GM19452 (cell line): ENCODE data around the gene SLC29A4.
"Not testable (repeated sequence)": the region's sequence is repeated elsewhere in the genome, so short reads cannot be mapped to it uniquely, and the experiment has no call there.

Source experiments
- ATAC-seq: cut with Tn5 transposase; IDR thresholded peaks from one replicate; pipeline ENCODE4 v1.9.1; 2021; ENCODE audit not compliant: unreplicated experiment

The SLC29A4 gene

DNA sequence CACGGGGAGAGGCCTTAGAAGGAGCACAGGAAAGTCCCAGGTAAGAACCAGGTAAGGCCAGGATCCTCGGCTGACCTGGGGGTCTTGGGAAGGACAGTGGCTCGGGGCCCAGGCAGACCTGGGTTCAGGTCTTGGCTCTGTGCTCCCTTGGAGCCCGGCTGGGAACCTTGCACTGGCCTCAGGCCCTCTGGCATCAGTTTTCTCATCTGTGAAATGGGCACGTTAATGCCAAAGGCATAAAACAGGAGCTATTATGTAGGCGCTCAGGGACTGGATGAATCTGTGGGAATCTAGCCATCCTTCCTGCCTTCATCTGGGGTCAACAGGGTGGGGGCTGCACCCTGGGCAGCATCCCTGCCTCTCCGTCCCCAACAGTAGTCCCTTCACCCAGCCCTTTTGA is 8.3 kb upstream of the SLC29A4 start:
- no peak for ATAC-seq

DNA sequence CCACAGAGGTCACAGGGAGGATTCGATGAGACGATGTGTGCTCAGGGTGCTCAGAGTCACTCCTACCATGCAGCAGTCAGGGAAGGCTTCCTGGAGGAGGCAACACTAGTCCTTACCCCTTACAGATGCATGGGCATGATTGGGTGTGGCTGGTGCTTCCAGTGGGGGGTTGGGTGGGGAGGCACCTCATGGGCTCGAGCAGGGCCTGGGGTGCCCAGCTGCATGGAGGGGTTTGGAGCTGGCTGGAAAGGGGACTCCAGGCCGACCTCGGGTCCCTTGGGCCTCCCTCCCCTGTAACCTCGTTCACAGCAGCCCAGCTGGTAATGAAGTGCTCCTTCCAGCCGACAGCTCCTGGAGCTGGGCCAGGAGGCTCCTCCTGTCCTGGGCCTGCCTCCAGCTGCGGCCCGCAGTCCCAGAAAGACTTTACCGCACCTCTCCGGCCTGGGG is 7.7 kb upstream of the SLC29A4 start:
- ATAC-seq, result not testable (repeated sequence)

DNA sequence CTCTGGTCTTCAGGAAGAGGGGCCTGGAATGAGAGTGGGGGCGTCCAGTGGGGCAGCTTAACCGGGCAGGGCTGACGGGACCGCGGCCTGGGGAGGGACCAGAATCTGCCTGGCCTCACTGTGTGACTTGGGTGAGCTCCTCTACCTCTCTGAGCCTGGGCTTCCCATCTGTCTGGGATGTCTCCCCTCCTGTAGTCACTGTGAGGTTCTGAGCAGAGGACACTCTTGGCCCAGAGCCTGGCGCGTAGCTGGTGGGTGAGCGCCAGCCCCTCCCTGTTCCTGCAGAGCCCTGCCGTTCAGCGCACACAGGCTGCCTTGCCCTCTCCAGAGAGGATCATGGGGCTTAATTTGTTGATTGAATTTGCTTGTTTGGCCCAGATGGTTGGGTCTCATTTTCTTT is 7.2 kb upstream of the SLC29A4 start:
- not testable (repeated sequence) for ATAC-seq

DNA sequence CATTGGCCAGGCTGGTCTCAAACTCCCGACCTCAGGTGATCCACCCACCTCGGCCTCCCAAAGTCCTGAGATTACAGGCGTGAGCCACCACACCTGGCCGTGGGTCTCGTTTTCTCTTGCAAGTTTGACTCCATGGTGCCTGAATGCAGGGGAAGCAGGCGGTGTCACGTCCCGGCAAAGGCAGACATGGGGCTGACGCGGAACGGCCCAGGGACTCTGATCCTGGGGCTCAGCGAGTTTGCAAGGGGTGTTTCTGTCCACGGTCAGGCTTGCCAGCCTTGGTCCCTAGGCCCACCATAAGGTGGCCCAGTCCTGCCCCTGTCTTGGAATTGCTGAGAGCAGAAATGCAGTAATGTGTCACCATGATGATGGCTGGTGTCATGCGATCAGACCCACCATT is 6.6 kb upstream of the SLC29A4 start:
- ATAC-seq, result not testable (repeated sequence)

DNA sequence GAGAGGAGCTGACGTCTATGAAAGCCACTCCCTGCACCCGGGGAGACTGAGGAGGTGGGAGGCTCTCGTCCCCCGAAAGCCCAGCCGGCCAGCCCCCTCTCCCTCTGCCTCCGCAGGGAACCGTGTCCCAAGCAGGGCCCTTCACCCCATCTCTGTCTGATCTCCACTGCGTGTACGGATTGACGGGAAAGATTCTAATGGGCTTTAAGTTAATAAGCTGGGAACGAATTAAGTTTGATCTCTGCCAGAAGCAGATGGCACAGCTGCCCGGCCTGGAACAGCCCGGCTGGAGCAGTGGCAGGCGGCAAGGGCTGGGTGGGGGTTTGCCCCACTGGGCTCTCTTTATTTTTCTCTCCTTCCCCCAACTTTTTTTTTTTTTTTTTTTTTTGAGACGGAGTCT is 6.1 kb upstream of the SLC29A4 start:
- no peak for ATAC-seq

DNA sequence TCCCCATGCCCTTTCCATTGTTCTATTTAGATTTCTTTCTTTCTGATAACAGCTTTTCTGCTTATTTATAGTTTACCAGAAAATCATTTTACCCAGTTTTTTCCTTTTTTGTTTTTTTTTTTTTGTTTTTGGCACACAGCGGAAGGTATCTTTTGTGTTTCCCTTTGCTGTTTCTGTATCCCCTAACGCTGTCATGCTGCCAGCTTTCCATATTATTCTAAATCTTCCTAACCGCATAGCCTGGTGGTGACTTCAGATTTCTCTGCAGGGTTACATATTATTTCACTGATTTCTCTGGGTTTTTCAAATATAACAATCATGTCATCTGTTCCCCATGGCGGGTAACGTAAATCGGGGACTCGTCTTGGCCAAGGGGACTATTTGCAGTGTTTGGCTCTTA is 4.0 kb upstream of the SLC29A4 start:
- no peak for ATAC-seq

DNA sequence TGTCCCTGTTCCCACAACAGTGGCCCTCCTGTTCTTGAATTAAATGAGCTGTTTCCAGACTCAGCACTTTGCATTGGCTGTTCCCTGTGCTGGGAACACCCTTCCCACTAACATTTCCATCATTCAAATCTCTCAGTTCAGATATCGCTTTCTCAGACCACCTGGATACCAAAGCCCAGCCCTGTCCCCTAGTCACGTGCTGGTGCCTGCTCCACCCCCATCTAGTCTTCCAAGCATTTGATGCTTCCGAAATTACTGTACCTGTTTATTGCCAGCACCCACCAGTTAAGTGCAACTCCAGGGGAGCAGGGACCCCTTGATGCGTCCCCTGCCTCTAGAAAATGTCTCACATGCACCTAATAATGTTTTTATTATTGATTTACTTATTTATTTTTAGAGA is 3.0 kb upstream of the SLC29A4 start:
- no peak for ATAC-seq

DNA sequence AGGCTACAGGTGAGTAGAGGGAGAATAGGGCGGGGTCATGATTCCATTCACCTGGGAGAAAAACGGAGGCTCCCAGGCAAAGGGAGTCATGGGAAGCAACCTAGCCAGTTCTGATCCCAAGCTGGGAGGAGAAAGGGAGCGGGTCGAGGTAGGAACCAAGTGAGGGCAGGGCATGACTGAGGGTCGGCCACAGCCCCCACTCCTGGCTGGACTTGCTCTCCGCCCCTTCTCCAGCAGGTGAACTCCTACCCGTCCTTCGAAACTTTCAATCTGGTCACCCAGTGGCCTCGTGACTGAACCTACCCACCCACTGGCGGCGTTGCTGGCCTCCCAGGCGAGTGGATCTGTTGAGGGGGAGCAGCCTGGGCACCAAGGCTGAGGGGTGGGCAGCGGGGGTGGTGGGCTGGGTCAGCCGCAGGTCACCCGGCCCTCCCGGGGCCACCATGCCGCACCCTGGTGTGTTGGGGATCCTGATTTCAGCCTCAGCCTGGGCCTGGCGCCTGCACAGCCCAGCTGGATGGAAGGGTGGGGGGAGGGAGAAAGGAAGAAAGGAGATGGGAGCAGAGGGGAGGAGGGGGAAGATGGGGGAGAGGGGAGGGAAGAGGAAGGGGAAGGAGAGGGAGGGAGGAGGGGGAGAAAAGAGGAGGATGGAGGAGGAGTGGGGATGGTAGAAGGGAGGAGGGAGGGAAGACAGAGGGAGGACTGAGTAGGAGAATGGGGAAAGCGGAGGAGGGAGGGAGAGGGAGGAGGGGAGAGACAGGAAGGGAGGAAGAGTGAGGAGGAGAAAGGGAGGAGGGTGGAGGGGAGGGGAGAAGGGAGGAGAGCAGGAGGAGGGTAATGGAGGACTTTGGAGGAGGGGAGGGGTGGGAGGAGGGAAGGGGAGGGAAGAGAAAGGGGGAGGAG is 894 bp upstream of the SLC29A4 start:
- not testable (repeated sequence) for ATAC-seq

DNA sequence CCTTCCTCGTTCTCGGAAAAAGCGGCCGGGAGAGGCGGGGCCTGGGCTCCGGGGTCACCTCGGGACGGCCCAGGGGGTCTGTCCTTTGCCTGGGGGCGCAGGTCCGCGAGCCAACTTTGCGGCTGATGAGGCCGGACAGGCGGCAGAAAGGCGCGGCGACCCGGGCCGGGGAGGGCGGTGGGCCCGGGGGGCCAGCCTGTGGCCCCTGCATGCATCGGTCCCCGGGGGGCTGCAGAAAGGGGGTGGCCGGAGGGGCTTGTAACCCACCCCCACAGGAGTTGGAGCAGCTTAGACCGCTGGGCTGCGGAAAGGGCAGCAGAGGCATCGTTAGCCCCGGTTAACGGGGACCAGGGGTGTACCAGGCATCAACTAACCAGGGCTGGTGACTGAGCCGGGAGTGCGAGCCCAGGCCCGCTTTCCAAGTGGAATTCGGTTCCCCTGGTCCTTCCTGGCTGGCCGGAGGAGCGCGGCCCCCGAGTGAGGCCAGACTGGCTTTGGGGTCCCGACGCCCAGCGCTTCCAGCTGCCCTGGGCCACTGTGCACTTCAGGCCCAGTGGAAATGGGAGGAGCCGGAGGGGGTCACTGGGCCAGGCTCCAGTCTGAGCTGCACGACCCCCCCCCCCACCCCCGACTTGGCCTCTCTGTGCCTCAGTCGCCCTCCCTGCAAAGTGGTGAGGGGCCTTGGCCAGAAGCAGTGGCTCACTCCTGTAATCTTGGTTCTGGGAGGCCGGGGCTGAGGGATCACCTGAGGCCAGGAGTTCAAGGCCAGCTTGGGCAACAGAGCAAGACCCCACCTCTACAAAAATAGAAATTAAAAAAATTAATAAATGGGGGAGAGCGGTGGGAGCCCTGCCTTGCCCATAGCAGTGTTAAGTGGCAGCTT is 919 bp downstream of the SLC29A4 start:
- no peak for ATAC-seq

DNA sequence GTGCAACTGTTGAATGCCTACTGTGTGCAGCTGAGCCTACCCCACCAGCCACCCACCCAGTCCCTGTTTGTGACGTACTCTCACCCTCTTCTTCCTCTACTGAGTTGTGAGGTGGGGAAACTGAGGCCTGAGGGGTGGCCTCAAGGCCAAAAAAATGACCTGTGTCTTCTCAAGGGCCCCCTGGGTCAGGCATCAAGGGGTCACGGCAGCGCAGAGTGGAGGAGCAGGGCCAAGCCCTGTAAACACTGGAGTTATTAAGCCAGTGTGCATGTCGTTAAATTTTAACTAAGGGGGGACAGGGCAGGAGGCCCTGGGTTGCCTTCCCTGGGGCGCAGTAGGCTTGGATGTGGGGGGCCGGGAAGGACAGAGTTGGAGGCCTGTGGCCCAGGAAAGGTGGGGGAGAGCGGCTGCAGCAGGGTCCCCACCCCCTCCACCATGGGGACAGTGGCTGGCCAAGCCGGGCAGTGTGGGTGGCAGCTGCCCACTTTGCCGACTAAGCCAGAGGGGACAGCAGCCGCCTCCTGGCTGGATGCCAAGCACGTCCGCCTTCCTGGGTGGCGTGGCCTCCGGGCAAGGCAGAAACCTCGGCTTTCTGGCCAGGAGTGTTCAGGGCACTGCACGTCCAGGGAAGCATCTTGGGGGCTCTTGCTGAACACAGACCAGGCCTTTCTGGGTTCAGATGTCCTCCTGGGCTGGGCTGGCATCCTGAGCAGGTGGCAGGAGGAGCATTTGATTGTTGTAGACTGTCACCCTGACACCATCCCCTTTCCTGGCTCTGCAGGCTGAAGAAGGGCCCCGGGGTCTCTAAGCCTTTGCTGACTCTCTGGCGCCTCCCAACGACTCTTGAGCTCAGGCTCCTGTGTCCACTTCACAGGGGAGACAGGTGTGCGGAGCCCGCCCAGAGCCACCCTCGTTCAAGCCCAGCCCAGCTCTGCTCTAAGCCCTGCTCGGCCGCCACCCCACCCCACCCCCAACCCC is 1.9 kb downstream of the SLC29A4 start:
- no peak for ATAC-seq

DNA sequence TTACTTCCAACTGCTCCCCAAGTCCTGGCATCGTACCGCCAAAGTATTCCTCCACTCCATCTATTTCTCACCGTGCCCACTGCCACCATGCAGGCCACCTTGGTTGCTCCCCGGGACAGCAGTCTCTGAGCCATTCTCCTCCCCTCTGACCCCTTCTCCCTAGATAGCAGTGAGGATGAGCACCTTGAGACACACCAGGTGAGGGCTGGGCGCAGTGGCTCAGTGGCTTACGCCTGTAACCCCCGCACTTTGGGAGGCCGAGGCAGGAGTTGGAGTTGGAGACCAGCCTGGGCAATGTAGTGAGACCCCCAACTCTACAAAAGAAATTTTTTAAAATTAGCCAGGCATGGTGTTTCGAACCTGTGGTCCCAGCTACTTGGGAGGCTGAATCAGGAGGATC is 4.2 kb downstream of the SLC29A4 start:
- no peak for ATAC-seq

DNA sequence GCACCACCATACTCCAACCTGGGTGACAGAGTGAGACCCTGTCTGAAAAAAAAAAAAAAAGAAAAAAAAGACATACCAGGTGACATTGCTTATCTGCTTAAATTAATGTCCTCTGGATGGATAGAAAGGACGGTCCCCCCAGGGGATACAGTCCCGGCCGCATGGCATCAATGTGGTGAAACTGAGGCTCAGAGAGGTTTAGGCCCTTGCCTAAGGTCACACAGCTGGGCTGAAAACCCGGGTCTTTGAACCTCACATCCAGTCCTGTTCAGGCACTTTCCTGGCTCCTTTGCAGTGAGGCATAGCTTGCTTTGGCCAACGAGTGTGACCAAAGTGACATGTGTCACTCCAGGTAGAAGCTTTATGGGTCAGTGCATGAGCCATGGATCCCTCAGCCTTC is 4.6 kb downstream of the SLC29A4 start:
- ATAC-seq, result not testable (repeated sequence)

DNA sequence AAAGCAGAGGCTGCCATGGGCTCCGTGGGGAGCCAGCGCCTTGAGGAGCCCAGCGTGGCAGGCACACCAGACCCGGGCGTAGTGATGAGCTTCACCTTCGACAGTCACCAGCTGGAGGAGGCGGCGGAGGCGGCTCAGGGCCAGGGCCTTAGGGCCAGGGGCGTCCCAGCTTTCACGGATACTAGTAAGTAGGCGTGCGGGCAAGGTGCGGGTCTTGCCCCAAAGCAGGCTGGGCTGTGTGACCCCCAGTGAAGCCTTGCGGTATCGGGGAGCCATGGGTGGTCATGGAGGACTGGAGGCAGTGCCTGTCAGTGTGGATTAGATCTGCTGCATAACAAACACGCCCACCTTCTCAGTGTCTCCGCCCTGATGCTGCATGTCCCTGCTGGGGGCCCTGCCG is 5.1 kb downstream of the SLC29A4 start:
- ATAC-seq, result no peak

DNA sequence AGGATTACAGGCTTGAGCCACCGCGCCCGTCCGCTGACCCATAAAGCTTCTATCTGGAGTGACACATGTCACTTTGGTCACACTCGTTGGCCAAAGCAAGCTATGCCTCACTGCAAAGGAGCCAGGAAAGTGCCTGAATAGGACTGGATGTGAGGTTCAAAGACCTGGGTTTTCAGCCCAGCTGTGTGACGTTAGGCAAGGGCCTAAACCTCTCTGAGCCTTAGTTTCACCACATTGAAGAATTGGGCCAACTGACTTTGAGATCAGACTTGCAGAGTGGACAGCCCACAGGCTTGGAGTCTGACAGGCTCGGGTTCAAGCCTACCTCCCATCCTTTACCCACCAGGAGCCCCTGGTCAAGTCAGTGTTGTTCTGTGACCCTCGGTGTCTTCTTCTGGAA is 5.8 kb downstream of the SLC29A4 start:
- not testable (repeated sequence) for ATAC-seq

DNA sequence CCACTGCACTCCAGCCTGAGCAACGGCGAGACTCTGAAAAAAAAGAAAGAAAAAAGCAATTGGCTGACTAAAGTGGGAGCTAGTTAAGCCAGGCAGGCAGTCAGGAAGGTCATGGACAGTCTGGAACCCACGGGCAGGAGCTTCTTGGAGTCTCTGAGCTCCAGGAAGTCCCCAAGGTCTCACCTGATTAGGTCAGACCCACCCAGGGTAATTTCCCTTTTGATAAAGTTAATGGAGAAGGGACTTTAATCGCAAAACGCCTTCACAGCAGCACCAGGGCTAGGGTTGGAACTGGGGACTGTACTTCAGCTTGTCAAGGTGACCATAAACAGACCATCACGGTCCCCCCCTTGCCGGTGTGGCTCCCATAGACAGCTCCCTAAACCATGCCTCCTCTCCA is 6.6 kb downstream of the SLC29A4 start:
- ATAC-seq, result no peak

DNA sequence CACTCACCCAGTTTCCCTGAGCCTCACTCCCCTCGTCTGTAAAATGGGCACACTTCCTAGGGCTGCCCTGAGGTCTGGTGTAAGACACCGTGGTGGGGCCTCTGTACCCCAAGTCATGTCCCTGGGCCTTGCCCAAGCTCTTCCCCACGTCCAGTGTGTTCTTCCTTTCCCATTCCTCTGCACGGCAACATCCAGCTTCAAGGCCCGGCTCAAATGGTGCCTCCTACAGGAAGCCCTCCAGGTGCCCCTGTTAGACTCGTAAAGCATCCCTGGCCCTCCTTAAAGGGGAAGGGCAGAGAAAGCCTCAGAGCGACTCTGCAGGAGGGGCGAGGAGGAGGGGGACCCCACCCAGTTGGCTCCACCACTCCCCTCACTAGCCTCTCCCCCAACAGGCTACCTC is 8.6 kb downstream of the SLC29A4 start:
- ATAC-seq, result no peak

DNA sequence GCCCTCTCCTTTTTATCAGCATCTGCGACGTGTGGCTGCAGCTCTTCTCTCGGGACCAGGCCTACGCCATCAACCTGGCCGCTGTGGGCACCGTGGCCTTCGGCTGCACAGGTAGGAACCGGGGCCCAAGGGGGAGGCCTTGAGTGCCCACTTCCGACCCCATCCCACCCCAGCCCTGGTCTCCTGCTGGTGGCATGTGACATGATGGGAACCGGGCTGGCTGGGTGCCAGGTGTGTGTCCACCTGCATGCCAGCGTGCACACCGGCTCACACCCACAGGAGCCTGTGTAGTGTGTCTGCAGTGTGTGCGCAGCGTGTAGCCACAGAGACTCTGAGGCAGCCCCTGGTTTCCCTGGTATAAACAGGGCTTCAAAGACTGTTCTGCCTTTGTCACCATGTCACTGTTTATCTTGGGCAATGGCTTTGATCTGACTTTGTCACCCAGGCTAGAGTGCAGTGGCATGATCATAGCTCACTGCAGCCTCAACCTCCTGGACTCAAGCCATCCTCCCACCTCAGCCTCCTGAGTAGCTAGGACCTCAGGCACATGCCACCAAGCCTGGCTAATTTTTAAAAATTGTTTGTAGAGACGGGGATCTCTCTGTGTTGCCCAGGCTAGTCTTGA is 9.1 kb downstream of the SLC29A4 start:
- not testable (repeated sequence) for ATAC-seq

DNA sequence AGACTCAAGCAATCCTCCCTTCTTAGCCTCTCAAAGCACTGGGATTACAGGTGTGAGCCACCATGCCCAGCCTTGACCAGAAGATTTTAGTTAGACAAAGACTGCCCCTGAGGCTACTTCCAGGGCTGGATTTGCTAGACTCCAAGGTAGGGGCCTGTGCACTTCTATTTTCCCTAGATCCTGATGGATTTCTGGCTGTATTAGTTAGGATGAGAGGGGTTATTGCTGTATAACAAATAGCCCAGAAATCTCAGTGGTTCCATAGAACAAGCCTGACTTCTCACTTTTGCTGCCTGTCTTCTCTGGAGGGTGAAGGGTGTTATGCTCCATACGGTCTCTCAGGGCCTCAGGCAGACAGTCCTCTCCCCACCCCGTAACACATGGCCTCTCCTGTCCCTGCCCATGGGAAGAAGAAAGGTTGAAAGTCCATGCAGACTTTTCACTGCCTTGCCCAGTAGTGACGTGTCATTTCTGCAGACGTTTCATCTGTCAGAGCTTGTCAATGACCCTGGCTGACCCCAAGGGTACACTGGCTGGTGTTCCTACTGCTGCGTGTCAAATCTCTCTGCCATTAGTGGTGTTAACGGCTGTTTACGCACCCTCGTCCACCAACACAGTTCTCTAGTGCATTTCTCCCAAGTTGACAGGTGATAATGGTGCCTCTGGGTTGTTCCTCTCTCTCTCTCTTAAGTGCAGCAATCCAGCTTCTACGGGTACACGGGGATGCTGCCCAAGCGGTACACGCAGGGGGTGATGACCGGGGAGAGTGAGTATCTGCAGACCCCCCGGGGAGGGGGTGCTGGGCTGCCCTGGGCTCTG is 11.6 kb downstream of the SLC29A4 start:
- ATAC-seq, result no peak
